HuH-7.5 (cell line): ENCODE measurements around the gene TUBGCP5.
A peak's percentile ranks its signal among the peaks of the same experiment; 100 is the strongest.

Experiments used
- DNase-seq: peaks from one replicate; pipeline ENCODE4 v3.0.0; 2011; ENCODE audit warnings: low spot score

The TUBGCP5 gene

GRCh38 chr15:22978691-22979237 is 60.6 kb downstream of the TUBGCP5 start:
- no peak for DNase-seq

GRCh38 chr15:22974745-22975144 is 64.6 kb downstream of the TUBGCP5 start:
- DNase-seq, result no peak

- DNase-seq, result no peak
Measured at GRCh38 chr15:22973987-22974386, 65.4 kb downstream of the TUBGCP5 start.

- peak; percentile 36 for DNase-seq
Measured at GRCh38 chr15:22973286-22973685, 66.1 kb downstream of the TUBGCP5 start.

- DNase-seq, result no peak
Measured at GRCh38 chr15:22969489-22969888, 69.9 kb downstream of the TUBGCP5 start.

GRCh38 chr15:22968366-22968765 is 71.0 kb downstream of the TUBGCP5 start:
- no peak for DNase-seq

- DNase-seq, result no peak
Measured at GRCh38 chr15:22967084-22967770, 72.1 kb downstream of the TUBGCP5 start.

GRCh38 chr15:22966321-22967083 is 72.9 kb downstream of the TUBGCP5 start:
- DNase-seq, result no peak

GRCh38 chr15:22963641-22964040 is 75.7 kb downstream of the TUBGCP5 start:
- DNase-seq, result no peak

GRCh38 chr15:22962611-22963010 is 76.8 kb downstream of the TUBGCP5 start:
- DNase-seq, result no peak

GRCh38 chr15:22961762-22962161 is 77.6 kb downstream of the TUBGCP5 start:
- no peak for DNase-seq

GRCh38 chr15:22960556-22960955 is 78.8 kb downstream of the TUBGCP5 start:
- DNase-seq, result no peak

GRCh38 chr15:22960126-22960525 is 79.2 kb downstream of the TUBGCP5 start:
- DNase-seq, result no peak

- DNase-seq, result no peak
Measured at GRCh38 chr15:22959321-22960101, 79.9 kb downstream of the TUBGCP5 start.

- DNase-seq, result no peak
Measured at GRCh38 chr15:22958487-22959280, 80.7 kb downstream of the TUBGCP5 start.

GRCh38 chr15:22956978-22957260 is 82.5 kb downstream of the TUBGCP5 start:
- no peak for DNase-seq

GRCh38 chr15:22956257-22956977 is 83.0 kb downstream of the TUBGCP5 start:
- DNase-seq, result no peak

- DNase-seq, result no peak
Measured at GRCh38 chr15:22955544-22956119, 83.7 kb downstream of the TUBGCP5 start.

GRCh38 chr15:22954798-22955543 is 84.4 kb downstream of the TUBGCP5 start:
- DNase-seq, result no peak

GRCh38 chr15:22954326-22954725 is 85.0 kb downstream of the TUBGCP5 start:
- DNase-seq, result no peak
